OCI-LY7 (cell line): Measurements from ENCODE around the gene GTSF1L. TPM values are rescaled to one million over a fixed set of nuclear protein-coding genes. Genes with fewer than 3 reads are reported as not detected.

ENCODE experiments used
- BruUV-seq: library from RNA; stranded (reverse); fragments of 400-500 nt; replicated peaks from 2 replicates; lab custom pipeline; 2021; lab: Mats Ljungman, UMichigan
- CTCF ChIA-PET: fragments of 300-600 bp; sonication (Branson Sonifier 250); formaldehyde crosslinking; loops from one replicate; lab custom pipeline; 2022; ENCODE audit warnings: antibody characterized with exemption; ENCODE audit not compliant: unreplicated experiment; lab: Charles Lee
- POLR2A ChIA-PET: fragments of 300-600 bp; sonication (Branson Sonifier 250); formaldehyde crosslinking; loops from one replicate; lab custom pipeline; 2022; ENCODE audit warnings: antibody characterized with exemption; lab: Charles Lee
- DNase-seq: peaks from one replicate; pipeline ENCODE4 v3.0.0-alpha.2; 2015; ENCODE audit warnings: low spot score
- H2AFZ ChIP-seq: fragments of 200-600 bp; sonication (generic), shearing (Covaris generic); 2 replicates; pipeline ENCODE4 v1.6.1; 2014; ENCODE audit warnings: mild to moderate bottlenecking, antibody characterized with exemption, low read length, moderate library complexity
- H3K27ac ChIP-seq: fragments of 200-600 bp; sonication (generic); 2 replicates; pipeline ENCODE4 v1.5.1; 2014; ENCODE audit warnings: mixed run types, low read depth, mild to moderate bottlenecking, moderate library complexity, low read length, inconsistent platforms; ENCODE audit not compliant: poor library complexity, severe bottlenecking
- H3K36me3 ChIP-seq: fragments of 200-600 bp; sonication (generic); 2 replicates; pipeline ENCODE4 v1.6.1; 2014; ENCODE audit warnings: mild to moderate bottlenecking, antibody characterized with exemption, low read length, moderate library complexity, mixed read lengths; ENCODE audit not compliant: insufficient read depth
- H3K4me1 ChIP-seq: fragments of 200-600 bp; sonication (generic); 2 replicates; pipeline ENCODE4 v1.5.1; 2014; ENCODE audit warnings: mild to moderate bottlenecking, low read length; ENCODE audit not compliant: insufficient read depth, poor library complexity, severe bottlenecking
- H3K4me2 ChIP-seq: fragments of 200-600 bp; sonication (generic); 2 replicates; pipeline ENCODE4 v1.6.1; 2014; ENCODE audit warnings: mild to moderate bottlenecking, low read length
- H3K4me3 ChIP-seq: fragments of 200-600 bp; sonication (generic); 2 replicates; pipeline ENCODE4 v1.5.1; 2014; ENCODE audit warnings: mild to moderate bottlenecking, low read depth, low read length; ENCODE audit not compliant: poor library complexity, severe bottlenecking
- H3K79me2 ChIP-seq: fragments of 200-600 bp; sonication (generic); 2 replicates; pipeline ENCODE4 v1.6.1; 2016; ENCODE audit warnings: low read depth, mild to moderate bottlenecking, low read length, moderate library complexity, mixed read lengths; ENCODE audit not compliant: insufficient read depth
- H3K9me2 ChIP-seq: fragments of 200-600 bp; sonication (generic); 2 replicates; pipeline ENCODE4 v1.6.1; 2016; ENCODE audit warnings: mild to moderate bottlenecking, low read length, mixed read lengths; ENCODE audit not compliant: insufficient read depth
- H3K9me3 ChIP-seq: fragments of 200-600 bp; sonication (generic); 2 replicates; pipeline ENCODE4 v1.6.1; 2014; ENCODE audit warnings: mild to moderate bottlenecking, mixed run types, low read length, mixed read lengths
- H4K20me1 ChIP-seq: fragments of 200-600 bp; sonication (generic); 2 replicates; pipeline ENCODE4 v1.6.1; 2014; ENCODE audit warnings: mild to moderate bottlenecking, antibody characterized with exemption, low read length, moderate library complexity, mixed read lengths; ENCODE audit not compliant: insufficient read depth
- EZH2phosphoT487 ChIP-seq: fragments of 200-600 bp; sonication (generic); IDR thresholded peaks from 2 replicates; pipeline ENCODE4 v1.6.1; 2018; ENCODE audit warnings: low read depth, borderline replicate concordance, mild to moderate bottlenecking, mixed run types, antibody characterized with exemption, low read length, moderate library complexity, mixed read lengths
- intact Hi-C: fragments of 100-400 bp; cut with micrococcal nuclease; formaldehyde crosslinking; loops from one replicate; pipeline ENCODE4 v1.10.0; 2022; ENCODE audit not compliant: unreplicated experiment
- total RNA-seq, 2 experiments: library from RNA; depleted of rRNA in 1 of 2; stranded (reverse); fragments of >200 nt in 1 of 2; shearing (Covaris generic) in 1 of 2; gene quantifications; 2 replicates each; pipeline ENCODE4 v1.2.3, GENCODE V29; 2014 to 2022
- TF ChIP-seq, protein P1 (sequence below): fragments of 200-600 bp; sonication (generic); conservative IDR thresholded peaks from 2 replicates; pipeline ENCODE4 v1.5.1; 2014; ENCODE audit warnings: mild to moderate bottlenecking, antibody characterized with exemption, low read length, moderate library complexity, mixed read lengths

Gene GTSF1L
- total RNA-seq, 2 experiments from 2014 or later = 3.1 to 3.3 TPM

DNA sequence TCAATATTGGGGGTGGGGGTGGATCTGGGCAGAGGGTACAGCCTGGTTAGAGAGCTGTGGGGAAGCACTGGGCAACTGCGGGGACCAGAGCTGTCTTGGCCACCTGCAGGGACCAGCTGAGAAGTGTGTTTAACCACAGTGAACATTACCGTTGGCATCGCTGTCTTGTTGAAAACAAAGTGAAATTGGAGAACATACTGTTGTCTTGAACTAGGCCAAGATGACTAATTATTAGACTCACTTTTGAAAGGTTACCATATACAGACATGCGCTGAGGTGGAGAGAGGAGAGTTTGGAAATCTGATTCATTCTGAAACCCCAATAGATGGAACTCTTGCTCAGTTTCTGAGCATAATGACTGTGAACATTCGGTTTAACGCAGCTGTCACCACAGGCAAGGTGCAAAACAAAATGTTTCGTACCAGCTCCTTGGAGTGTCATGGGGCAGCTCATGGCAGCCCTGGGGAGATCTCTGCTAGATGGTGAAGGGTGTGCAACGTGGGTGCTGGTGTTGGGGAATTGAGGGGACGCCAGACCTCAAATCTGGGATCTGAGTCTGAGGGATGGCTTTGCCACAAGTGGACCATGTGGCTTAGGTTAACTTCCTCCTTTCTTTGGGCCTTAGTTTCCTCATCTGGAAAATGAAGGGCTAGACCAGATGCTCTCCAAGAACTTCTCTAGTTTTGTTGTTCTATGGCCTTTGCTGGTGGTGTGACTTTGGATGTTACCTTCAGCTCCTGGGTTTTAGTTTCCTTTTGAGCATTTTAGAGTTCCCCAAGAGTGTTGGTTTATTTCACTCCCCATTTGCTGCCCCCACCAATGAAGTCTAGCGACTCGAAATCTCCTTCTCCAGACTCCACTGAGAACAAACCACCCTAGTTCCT lies 24.6 kb upstream of the GTSF1L start:
- Histone ChIP-seq H3K27ac (peak overlapping the region; percentile 18), H3K36me3 (no peaks in the 10 kb centered on the region), H3K4me2 (peak overlapping the region; percentile 54), H4K20me1 (no peaks in the 10 kb centered on the region), H3K4me1 (peaks cover 36% of the 10 kb centered on the region), H3K79me2 (no peaks in the 10 kb centered on the region), H3K9me3 (no peaks in the 10 kb centered on the region), H2AFZ (peak overlapping the region; percentile 80; the same call in 1 of the 2 replicates), H3K4me3 (no peak overlapping the region), H3K9me2 (no peaks in the 10 kb centered on the region)
- intact Hi-C loops = loop anchor here (1.0 kb wide), 1 partner anchor 41 kb away; no protein-coding TSS in a partner anchor
- no peak for TF ChIP-seq EZH2phosphoT487
- TF ChIP-seq, protein P1, sequence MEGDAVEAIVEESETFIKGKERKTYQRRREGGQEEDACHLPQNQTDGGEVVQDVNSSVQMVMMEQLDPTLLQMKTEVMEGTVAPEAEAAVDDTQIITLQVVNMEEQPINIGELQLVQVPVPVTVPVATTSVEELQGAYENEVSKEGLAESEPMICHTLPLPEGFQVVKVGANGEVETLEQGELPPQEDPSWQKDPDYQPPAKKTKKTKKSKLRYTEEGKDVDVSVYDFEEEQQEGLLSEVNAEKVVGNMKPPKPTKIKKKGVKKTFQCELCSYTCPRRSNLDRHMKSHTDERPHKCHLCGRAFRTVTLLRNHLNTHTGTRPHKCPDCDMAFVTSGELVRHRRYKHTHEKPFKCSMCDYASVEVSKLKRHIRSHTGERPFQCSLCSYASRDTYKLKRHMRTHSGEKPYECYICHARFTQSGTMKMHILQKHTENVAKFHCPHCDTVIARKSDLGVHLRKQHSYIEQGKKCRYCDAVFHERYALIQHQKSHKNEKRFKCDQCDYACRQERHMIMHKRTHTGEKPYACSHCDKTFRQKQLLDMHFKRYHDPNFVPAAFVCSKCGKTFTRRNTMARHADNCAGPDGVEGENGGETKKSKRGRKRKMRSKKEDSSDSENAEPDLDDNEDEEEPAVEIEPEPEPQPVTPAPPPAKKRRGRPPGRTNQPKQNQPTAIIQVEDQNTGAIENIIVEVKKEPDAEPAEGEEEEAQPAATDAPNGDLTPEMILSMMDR = no peak
- BruUV-seq = no TSS peak
- peak; percentile 55 for DNase-seq
- ChIA-PET POLR2A (interaction anchor here (0.5 to 1.2 kb wide), 4 partner anchors 11 to 326 kb away, joined by 3 to 6 read pairs (median 4); partner anchors contain the start of gene SRSF6), CTCF (interaction anchor here (0.6 to 2.0 kb wide), 4 partner anchors 89 to 330 kb away, joined by 3 to 7 read pairs (median 4); no protein-coding TSS in a partner anchor)

DNA sequence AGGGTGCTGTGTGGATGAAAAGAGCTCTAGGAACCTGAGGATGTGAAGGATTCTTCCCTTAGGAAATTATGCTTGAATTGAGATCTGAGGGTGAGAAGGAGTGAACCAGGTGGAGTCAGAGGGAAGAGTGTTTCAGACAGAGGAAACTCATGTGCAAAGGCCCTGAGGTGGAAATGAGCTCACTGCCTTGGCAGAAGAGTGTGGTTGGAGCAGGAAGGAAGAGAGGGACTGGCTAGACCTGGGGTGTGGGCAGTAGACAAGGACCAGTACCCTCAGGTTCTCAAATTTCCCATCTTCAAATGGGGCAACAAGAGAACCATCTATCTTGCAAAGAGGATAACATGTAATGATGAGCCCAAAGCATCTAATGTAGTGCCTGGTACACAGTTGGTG lies 24.0 kb upstream of the GTSF1L start:
- POLR2A ChIA-PET = interaction anchor here (0.5 to 1.2 kb wide), 4 partner anchors 12 to 325 kb away, joined by 3 to 4 read pairs (median 3); partner anchors contain the start of gene SRSF6
- no peak for DNase-seq
- no peaks in the 10 kb centered on the region for H3K79me2 ChIP-seq
- H3K9me2 ChIP-seq = no peaks in the 10 kb centered on the region
- H3K9me3 ChIP-seq = no peaks in the 10 kb centered on the region
- H2AFZ ChIP-seq = no peak overlapping the region; the same call in 1 of the 2 replicates
- CTCF ChIA-PET = interaction anchor here (0.6 to 2.0 kb wide), 4 partner anchors 89 to 331 kb away, joined by 3 to 7 read pairs (median 4); no protein-coding TSS in a partner anchor
- H3K36me3 ChIP-seq = no peaks in the 10 kb centered on the region
- H3K27ac ChIP-seq = no peak overlapping the region
- no TSS peak for BruUV-seq
- no peak for TF ChIP-seq EZH2phosphoT487
- TF ChIP-seq, protein P1 = no peak
- H3K4me3 ChIP-seq = no peak overlapping the region
- intact Hi-C loops = loop anchor here (1.0 kb wide), 2 partner anchors 40 to 90 kb away; no protein-coding TSS in a partner anchor
- peaks cover 41% of the 10 kb centered on the region for H3K4me1 ChIP-seq
- no peaks in the 10 kb centered on the region for H4K20me1 ChIP-seq
- H3K4me2 ChIP-seq = peak overlapping the region; percentile 54
